ENCODE results near the gene BCL11B.

The BCL11B gene

GRCh38 chr14:99120526-99121318 is 151.3 kb downstream of the BCL11B start:
- H3K4me3 ChIP-seq (ENCODE audit: control insufficient read depth, low read depth, low read length) = no peak overlapping the region
- no peak for TF ChIP-seq CTCF (IDR thresholded peaks at IDR 0.05; ENCODE audit: control insufficient read depth, insufficient read depth, low read depth, low read length, missing control alignments)
- DNase-seq (ENCODE audit: low read depth) = no peak

DNA sequence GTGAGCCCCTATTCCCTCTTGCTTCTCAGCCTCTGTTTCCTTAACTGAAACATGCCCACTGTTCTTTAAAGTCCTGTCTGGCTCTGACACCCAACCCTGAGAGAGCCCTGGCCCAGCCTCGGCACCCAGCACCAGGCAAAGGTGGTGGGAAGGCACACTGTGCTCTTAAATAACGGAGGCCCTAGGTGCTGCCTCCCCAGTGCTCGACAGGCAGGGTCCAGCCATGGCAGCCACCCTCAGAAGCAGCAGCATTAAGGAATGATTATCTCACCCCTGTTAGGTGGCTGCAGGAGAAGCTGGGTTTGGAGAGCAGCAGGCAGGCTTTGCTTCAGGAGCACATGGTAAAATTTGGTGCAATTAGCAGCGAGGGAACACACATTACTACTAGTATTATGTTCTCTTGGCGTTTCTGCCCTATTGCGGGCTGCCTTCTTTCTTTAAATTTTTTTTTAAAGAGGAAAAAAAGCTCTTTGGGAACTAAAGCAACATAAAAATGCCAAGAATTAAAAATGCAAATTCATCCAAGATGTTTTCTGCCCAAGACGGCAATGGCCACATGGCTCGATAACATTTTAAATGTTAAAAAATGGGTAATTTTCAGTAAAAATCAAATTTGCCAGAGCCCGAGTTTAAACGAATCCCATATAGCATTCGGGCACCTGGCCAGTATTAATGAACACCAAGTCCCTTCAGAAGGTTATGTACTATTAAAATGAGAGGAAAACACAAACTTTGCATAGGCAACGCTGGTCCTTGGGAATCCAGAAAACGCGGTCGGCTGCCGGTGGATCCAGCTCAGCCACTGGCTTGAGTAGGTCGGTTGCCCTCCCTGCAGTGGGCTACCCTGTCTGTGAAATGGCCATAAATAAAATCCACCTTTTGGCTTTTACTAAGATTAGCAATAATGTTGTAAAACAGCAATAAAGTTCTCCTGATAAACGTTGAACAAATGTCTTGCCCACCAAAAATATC is 152.2 kb downstream of the BCL11B start:
- no peak for TF ChIP-seq CTCF (IDR thresholded peaks at IDR 0.05; ENCODE audit: control insufficient read depth, insufficient read depth, low read depth, low read length, missing control alignments)
- no peak for DNase-seq (ENCODE audit: low read depth)
- no peak overlapping the region for H3K4me3 ChIP-seq (ENCODE audit: control insufficient read depth, low read depth, low read length)
